Astrocyte of the hippocampus (primary cell): ENCODE results near the gene CDA.
A peak's percentile ranks its signal among the peaks of the same experiment; 100 is the strongest.
"Not testable (repeated sequence)": the region's sequence is repeated elsewhere in the genome, so short reads cannot be mapped to it uniquely, and the experiment has no call there.

Experiments used
- DNase-seq: peaks from one replicate; pipeline ENCODE4 v3.0.0; 2011; ENCODE audit warnings: low read depth, low spot score

The CDA gene

DNA sequence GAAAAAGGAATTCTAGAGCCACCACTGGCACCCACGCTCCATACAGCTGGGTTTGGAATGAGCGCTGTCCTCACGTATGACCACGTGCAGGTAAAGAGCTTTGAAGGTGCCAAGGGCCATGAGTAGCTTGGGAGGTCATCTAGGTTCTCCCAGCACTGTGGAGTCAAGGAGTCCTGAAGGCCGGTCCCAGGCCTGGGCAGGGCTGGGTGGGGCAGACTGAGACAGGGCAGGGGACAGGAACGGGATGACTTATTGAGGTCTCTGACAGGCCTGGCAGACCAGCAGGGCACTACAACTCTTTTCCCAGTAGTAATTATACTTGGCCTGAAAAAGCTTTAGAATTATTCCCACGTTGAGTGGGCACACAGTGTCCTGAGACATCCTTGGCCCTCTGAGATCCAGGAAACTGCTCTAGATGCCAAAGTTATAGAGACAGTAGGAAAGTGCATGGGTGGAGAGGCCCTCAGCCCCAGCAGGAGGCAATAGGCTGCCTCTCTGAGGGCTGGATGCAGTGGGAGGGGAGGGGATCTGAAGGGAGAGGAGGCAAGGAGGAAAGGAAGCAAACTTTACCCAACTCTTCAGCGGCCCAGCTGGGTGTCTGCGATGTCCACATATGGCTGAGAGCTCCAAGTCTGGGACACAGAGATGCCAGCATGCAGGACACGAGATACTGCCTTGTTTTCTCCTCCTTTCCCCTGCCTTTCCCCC lies 1.8 kb upstream of the CDA start:
- no peak for DNase-seq

DNA sequence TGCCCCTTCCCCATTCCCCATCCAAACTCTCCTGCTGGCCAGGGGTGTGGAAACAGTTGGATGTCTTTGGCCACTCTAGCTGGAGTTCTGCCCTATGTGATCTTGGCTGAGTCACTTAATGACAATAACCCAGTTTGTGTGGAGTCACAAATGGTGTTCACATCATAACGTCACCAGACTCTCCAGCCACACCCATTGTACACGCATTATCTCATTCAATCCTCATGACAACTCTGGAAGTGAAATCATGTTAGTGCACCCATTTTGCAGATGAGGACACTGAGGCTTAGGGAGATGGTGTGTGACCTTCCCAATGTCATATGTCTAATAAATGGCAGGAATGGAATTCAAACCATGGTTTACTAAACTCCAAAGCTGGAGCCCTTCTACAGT lies 1.2 kb upstream of the CDA start:
- DNase-seq: no peak

DNA sequence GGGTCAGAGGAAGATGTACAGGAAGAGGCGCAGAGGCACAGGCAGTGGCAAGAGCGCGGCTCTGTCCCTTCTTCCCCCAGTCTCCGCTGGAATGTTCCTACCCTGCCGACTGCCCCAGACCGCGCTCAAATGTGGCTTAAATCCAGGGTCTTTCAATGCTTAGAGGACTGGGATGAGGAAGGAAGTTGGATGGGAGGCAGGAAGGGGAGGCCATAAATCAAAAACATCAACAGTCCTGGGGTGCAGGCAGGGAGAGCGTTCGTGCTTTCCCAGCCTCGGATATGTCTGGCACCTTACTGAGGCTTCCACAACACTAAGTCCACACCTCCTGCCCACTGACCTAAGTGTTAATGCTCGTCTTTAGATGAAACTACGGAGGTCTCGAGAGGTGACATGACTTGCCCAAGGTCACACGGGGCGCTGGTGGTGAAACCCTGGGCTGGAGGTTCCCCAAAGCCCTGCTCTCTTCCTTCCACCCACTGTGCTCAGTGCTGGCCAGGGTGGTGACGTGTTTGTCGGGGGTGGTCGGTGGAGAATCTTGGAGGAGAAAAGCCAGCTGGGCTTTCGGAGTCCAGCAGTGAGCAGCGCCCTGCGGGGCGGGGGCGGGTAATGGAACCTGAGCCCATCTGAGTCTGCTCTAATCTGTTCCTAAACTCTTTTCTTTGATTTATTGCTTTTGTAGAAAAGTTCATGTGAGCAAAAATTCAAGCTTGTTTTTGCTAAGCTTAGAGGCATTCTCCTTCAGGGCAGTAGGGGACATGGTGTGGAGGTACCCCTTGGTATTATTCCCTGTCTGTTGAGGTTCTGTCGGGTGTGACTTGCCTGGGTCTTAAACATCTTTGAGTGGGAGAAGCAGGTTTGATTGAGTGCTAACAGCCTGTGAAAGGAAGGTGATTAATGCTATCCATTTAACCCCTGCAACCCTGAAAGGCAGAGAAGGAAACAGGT lies 708 bp downstream of the CDA start:
- no peak for DNase-seq

DNA sequence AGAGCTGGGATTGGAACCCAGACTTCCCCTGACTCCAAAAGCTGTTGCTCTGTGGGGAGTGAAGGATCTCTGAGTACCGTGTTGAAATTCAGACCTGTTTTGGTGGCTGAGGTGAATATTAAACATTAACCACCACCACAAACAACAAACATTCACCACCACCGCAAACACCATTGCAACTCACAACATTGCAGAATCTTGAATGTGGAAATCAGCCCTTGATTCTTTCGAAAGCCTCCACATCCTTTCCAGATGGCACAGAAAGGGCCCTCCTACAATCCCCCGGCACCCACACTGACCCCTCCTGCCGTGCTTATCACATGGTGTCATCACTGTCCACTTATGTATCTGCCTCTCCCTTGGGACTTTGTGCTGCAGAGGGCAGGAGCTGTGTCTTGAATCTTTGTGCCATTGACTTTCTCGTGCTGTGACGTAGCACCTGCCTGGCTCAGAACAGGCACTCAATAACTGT lies 1.4 kb downstream of the CDA start:
- no peak for DNase-seq

DNA sequence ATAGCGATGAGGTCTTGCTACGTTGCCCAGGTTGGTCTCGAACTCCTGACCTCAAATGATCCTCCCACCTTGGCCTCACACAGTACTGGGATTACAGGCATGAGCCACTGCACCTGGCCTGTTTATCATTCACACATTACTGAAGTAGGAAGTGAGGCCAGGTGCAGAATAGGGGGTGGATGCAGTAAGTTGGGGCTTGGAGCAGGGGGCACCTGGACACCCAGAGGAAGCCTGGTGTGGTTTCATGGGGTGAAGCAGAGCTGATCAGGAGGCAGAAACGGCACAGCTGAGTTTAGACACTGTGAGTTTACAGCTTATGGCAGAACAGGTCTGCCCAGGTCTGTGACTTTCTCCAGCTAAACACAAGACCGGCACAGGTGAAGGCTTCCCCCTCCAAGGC lies 4.9 kb downstream of the CDA start:
- no peak for DNase-seq

DNA sequence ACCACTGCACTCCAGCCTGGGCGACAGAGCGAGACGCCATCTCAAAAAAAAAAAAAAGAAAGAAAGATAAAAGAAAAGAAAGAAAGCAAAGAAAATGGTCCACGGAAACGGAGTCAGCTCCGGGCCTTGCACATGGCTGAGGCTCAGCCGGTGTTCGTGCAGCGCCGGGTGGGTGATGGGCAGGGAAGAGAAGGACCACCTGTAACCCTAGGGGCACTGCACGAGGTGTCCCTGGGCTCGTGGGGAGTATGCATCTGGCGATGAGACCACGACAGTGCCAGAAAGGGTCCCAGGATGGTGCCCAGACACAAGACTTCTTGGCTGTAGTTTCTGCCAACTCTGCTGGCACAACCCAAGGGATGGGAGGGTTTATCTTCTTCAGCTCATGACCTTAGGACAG lies 5.8 kb downstream of the CDA start:
- DNase-seq: no peak

DNA sequence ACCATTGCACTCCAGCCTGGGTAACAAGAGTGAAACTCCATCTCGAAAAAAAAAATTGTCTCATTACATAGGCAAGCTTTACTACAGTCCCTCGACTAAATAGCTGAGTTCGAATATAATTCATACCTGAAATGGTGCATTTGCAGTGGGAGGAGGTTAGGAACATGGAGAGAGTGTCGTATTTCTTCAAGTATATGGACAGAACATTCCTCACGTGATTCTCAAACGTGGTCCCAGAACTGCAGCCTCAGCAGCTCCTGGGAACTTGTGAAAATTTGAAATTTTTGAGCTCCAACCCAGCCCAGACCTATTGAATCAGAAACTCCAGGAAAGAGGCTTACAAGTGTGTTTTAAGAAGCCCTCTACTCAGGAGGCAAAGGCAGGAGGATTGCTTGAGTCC lies 7.2 kb downstream of the CDA start:
- DNase-seq: no peak

DNA sequence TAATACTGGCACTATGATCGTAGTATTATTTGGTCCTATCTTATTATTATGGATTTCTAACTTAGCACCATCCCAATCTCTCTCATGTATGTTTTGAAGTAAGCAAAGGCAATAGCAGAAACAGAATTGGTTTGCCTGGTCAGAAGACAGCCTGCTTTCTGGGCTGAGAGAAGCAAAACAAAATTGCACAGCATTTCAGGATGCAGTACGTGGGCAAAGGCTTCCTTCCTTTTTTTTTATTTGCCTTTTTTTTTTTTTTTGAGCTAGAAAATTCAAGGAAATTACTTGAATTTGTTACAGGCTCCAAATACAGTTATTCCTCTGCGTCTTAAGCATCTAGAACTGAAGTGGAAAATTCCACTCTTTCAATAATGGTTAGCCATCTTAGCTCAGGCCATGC lies 8.8 kb downstream of the CDA start:
- DNase-seq: no peak

DNA sequence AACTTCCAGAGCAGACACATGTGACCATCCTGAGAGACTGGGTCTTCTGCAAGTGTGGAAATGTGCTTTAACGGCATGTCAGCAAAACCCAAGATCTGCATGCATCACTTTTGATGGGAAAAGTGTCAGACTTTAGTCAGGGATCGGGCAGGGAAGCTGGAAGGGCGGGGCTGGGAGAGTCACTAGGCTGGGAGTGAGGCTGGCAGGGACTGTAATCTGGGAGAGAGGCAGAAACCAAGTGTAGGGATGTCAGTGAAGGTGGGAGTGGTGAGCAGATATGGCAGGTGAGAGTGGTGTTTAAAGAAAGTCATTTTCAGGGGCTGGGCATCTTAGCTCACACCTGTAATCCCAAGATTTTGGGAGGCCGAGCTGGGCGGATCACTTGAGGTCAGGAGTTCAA lies 11.3 kb downstream of the CDA start:
- DNase-seq: no peak

DNA sequence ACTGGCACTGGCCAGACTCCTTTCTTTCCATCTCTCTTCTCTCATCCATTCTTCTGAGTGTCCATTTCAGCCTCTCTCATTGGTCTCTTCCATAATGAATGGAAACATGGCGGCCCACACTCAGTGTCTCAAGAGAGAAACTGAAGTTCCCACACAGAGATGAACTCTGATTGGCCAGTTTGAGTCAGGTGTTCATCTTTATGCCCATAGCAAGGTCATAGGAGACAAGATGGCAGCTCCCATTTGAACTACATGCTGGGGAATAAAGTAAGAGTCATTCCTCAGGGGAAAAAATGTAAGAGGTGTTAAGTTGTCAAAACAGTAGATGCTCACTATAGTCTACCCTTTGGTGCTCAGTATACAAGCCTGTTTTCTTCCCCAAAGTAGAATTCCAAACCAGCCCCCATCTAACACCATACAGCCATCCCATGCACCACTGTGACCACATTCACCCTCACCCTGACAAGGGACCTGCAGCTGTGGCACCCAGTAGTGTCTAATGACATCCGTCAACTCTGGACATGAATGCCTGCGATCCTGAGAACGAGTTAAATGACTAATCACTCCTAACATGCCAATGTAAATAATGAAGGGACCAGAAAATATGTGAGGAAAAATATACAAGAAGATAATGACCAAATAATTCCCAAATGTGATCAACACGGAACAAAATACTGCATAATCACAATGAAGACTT lies 12.4 kb downstream of the CDA start:
- peak; percentile 46 for DNase-seq

DNA sequence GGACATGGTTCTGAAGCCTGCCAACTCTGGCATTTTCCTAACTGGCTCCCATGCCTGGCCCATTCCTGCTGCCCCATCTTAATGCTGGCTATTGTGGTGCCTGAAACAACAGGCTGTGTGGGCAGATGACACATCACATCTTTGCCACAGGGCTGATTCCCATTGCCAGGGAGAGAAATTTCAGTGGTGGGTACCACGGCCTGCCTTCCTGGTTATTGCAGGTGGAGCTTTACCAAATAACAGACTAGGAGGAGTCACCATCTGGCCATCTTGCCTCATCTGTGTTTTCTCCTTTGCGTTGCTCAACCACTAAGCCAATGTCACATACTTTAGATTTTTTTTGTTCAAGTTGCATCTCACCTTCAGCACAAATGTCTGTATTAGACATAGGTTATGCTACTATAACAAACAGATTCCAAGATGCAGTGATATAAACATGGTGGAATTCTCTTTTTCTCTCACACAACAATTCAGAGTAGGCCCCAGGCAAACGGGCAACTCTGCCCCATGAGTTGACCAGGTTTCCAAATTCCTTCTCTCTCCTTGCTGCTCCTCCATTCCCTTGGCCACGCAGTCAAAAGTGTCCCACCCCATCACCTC lies 14.1 kb downstream of the CDA start:
- no peak for DNase-seq

DNA sequence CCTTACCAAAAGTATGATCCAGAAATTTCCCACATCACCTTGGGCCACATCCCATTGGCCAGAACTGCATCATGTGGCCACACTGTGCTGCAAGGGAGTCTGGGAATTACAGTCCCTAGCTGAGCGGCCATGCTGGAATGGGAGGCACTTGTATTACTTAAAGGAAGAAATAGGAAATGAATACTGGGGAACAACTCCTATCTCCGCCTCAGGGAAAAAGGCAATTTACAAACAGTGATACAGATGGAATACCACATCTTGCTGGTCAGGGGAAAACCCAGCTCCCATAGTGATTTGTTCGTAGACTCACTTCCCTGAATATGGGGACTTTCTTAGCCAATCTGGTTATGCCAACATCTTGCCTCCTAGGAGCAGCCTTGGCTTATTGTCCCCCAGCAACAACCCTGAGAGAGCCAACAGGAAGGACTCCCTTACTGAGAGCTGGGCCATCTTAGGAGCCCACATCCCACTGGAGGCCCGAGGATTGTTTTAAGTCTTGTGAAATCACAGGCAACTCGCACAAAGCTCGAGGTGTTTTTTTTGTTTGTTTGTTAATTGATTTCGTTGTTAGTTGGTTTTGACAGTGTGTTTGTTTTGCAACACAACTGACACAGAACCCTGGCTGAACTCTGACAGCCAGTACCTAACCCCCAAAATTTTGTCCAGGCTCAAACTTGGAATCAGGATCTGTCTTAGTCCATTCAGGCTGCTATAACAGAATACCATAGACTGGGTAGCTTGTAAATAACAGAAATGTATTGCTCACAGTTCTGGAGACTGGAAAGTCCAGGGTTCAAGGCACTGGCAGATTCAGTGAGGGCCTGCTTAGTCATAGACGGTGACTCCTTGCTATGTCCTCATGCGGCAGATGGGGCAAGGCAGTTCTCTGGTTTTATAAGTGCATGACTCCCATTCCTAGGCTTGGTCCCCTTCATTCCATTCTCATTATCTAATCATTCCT lies 14.9 kb downstream of the CDA start:
- DNase-seq: peak; percentile 75

DNA sequence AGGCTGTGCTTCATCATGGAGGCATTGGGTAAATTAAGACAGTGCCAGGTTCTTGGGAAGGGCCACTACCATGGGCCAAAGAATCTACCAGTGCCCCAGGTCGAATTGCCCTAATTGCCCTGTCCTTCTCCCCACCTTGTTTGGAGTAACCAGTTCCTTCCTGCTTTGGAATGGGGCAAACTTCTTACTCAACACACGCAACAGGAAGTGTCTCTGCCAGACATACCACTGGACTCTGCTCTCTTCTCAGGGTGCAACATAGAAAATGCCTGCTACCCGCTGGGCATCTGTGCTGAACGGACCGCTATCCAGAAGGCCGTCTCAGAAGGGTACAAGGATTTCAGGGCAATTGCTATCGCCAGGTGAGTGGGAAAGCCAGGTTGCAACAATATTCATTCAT lies 15.8 kb downstream of the CDA start:
- no peak for DNase-seq

DNA sequence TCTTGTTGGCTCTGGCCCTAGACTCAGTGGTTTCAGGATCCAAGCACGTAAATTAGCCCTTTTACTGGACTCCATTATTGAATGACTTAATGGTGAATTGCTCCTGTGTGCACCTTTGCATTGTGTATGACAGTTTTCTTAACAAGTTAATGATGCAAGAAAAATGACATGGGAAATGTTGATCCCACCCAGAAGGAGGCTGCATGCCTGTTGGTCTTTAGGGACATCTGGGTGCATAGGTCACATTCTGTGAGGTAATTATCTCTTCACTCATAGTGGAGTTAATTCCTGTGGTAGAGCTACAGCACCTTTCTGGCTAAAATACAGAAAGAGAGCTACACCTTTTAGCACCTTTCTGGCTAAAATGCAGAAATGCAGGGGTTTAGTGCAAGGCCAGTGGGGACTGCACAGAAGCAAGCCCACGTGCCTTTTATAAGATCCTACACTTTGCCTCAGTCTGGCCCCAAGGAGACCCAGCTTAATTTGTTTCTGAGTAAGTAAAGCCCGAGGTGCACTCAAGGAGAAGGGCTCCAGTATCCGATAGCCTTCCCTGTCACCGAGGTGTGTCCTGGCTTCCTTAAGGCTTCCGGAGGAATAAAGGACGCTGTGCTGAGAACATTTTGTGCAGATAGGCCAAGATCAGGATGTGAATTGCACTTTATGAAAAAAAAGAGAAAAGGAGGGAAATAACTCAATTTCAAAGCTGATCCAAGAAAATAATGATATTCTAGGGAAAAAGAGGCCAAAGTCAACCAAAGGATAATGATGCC lies 18.1 kb downstream of the CDA start:
- not testable (repeated sequence) for DNase-seq

DNA sequence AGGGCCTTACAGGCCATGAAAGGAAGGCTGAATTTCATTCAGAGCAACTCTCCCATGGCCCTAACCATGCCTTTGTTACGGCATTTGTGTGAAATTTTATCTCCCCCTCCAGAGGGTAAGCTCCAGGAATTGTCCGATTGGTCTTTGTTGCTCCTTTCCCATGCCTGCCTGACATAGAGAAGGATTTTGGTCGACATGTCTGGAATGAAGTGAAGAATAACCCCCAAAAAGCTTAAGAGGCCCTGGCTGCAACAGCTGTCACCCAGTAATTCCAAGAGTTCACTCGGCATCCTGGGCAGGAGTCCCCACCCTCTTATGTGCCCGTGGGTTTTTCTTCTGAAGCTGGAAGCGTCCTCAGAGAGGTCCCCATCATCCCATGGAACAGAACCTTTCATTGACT lies 20.6 kb downstream of the CDA start:
- DNase-seq: no peak

DNA sequence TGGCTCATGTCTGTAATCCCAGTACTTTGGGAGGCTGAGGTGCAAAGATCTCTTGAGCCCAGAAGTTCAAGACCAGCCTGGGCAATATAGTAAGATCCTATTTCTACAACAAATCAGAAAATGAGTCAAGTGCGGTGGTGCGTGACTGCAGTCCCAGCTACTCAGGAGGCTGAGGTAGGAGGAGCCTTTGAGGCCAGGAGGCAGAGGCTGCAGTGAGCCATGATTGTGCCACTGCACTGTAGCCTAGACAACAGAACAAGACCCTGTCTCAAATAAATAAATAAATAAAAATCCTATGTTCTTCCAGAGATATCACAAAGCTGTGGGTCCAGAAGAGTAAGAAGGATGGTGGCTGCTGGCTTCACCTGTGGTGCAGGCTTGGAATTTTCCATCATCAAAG lies 22.1 kb downstream of the CDA start:
- no peak for DNase-seq

DNA sequence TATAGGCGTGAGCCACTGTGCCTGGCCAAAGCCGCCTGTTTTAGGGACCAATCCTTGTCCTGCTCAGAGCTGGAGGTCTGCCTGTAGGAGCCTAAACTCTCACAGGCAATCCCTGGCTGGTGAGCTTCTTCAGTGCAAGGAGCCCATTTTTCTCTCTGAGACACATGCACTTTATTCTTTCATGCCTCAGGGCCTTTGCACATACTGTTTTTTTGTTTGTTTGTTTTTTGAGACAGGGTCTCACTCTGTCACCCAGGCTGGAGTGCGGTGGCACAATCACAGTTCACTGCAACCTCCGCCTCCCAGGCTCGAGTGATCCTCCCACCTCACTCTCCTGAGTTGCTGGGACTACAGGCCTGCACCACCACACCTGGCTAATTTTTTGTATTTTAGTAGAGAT lies 22.8 kb downstream of the CDA start:
- DNase-seq: no peak

DNA sequence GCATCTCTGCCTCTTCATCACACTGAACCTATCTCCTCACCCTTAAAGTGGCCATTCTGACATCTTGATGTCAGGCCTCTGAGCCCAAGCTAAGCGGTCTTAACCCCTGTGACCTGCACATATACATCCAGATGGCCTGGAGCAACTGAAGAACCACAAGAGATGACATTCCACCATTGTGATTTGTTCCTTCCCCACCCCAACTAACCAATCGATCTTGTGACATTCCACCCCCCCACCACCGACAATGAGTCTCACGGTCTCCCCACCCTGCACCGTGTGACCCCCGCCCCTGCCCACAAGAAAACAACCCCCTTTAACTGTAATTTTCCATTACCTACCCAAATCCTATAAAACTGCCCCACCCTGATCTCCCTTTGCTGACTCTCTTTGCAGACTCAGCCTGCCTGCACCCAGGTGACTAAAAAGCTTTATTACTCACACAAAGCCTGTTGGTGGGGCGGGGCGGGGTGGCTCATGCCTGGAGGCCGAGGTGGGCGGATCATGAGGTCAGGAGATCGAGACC lies 23.4 kb downstream of the CDA start:
- DNase-seq: no peak

DNA sequence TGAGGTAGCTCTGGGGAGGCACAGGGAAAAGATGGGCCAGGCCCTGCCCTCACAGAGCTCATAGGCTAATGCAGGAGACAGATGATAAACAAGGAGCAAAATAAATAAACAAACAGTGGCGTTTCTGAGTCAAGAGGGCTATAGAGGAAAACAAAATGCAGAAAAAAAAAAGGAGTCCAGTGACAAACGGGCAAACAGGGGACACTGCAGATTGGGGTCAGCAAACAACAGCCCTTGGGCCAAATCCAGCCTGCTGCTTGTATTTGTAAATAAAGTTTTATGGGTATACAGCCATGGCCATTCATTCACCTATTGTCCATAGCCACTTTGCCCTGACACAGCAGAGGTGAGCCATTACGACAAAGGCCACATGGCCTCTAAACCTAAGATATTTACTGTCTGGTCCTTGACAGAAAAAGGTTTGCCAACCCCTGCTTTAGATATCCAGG lies 25.3 kb downstream of the CDA start:
- no peak for DNase-seq
